Measurements from ENCODE around the gene LRMDA.

GRCh38 chr10:76088008-76088407 lies 656.6 kb downstream of the LRMDA start:
- TF ChIP-seq CTCF (conservative IDR thresholded peaks at IDR 0.05; ENCODE audit: low read length) (no peak), EZH2phosphoT487 (IDR thresholded peaks at IDR 0.05; ENCODE audit: borderline replicate concordance, low read depth, low read length) (no peak)

Measured in OCI-LY7 (cell line).